GM23338 (cell line): ENCODE data around the gene TM7SF2. TPM values are rescaled to one million over a fixed set of nuclear protein-coding genes. Genes with fewer than 3 reads are reported as not detected.

Source experiments
- ATAC-seq: fragments of 200-7000 bp; cut with Tn5 transposase; 3 replicates; pipeline ENCODE4 v1.9.1; 2020
- DNase-seq: peaks from one replicate; pipeline ENCODE4 v3.0.0-alpha.2; 2015; ENCODE audit warnings: low spot score
- H2AFZ ChIP-seq: fragments of 200-600 bp; sonication (generic); 2 replicates; pipeline ENCODE4 v1.8.0; 2016; ENCODE audit warnings: antibody characterized with exemption, mild to moderate bottlenecking, moderate library complexity
- H3F3A ChIP-seq: fragments of 200-600 bp; sonication (generic); replicated peaks from 2 replicates; pipeline ENCODE4 v1.8.0; 2017; ENCODE audit warnings: antibody characterized with exemption, mixed run types, low read depth
- H3K27ac ChIP-seq: fragments of 200-600 bp; sonication (generic); 2 replicates; pipeline ENCODE4 v1.6.1; 2016; ENCODE audit warnings: low read depth
- H3K27me3 ChIP-seq: fragments of 200-600 bp; sonication (generic); 2 replicates; pipeline ENCODE4 v1.8.0; 2016; ENCODE audit warnings: mild to moderate bottlenecking, mixed run types, moderate library complexity; ENCODE audit not compliant: insufficient read depth
- H3K36me3 ChIP-seq: fragments of 200-600 bp; sonication (generic); 2 replicates; pipeline ENCODE4 v1.8.0; 2016; ENCODE audit warnings: mild to moderate bottlenecking; ENCODE audit not compliant: insufficient read depth
- H3K4me1 ChIP-seq: fragments of 200-600 bp; sonication (generic); 2 replicates; pipeline ENCODE4 v1.8.0; 2016; ENCODE audit warnings: mild to moderate bottlenecking, moderate library complexity; ENCODE audit not compliant: insufficient read depth
- H3K4me2 ChIP-seq: fragments of 200-600 bp; sonication (generic); 2 replicates; pipeline ENCODE4 v1.7.1; 2017; ENCODE audit warnings: mixed run types
- H3K4me3 ChIP-seq: fragments of 200-600 bp; sonication (generic); 2 replicates; pipeline ENCODE4 v1.6.1; 2016; ENCODE audit warnings: mixed run types
- H3K79me2 ChIP-seq: fragments of 200-600 bp; sonication (generic); replicated peaks from 2 replicates; pipeline ENCODE4 v1.8.0; 2017; ENCODE audit warnings: mild to moderate bottlenecking; ENCODE audit not compliant: insufficient read depth
- H3K9me2 ChIP-seq: fragments of 200-600 bp; sonication (generic); 2 replicates; pipeline ENCODE4 v1.8.0; 2017; ENCODE audit not compliant: insufficient read depth
- H4K20me1 ChIP-seq: fragments of 200-600 bp; sonication (generic); replicated peaks from 2 replicates; pipeline ENCODE4 v1.8.0; 2017; ENCODE audit warnings: mild to moderate bottlenecking; ENCODE audit not compliant: insufficient read depth
- H3K27ac Mint-ChIP-seq: 2 replicates; pipeline ENCODE4 v1.8.0; 2020; ENCODE audit warnings: inconsistent platforms, mild to moderate bottlenecking, moderate library complexity, mixed read lengths
- H3K27me3 Mint-ChIP-seq: 3 replicates; pipeline ENCODE4 v1.8.0; 2022; ENCODE audit warnings: low read depth, mild to moderate bottlenecking, moderate library complexity, mixed read lengths, inconsistent platforms; ENCODE audit not compliant: insufficient read depth, poor library complexity
- H3K36me3 Mint-ChIP-seq: 3 replicates; pipeline ENCODE4 v1.8.0; 2021; ENCODE audit warnings: low read depth, mild to moderate bottlenecking, inconsistent platforms, moderate library complexity, mixed read lengths
- H3K4me1 Mint-ChIP-seq: 3 replicates; pipeline ENCODE4 v1.8.0; 2020; ENCODE audit warnings: mild to moderate bottlenecking, inconsistent platforms, mixed read lengths
- H3K4me3 Mint-ChIP-seq: 3 replicates; pipeline ENCODE4 v1.8.0; 2021; ENCODE audit warnings: moderate library complexity, mild to moderate bottlenecking, inconsistent platforms, mixed read lengths
- H3K9me3 Mint-ChIP-seq: 3 replicates; pipeline ENCODE4 v1.8.0; 2020; ENCODE audit warnings: moderate library complexity, mild to moderate bottlenecking, inconsistent platforms, mixed read lengths
- CREB1 ChIP-seq: fragments of 250-450 bp; sonication (Bioruptor Pico); IDR thresholded peaks from 2 replicates; pipeline ENCODE4 v1.5.0; 2020; ENCODE audit warnings: low read depth, mild to moderate bottlenecking, moderate library complexity
- EZH2 ChIP-seq: fragments of 200-600 bp; sonication (generic); IDR thresholded peaks from one replicate; pipeline ENCODE4 v1.8.0; 2017; ENCODE audit warnings: antibody characterized with exemption, mild to moderate bottlenecking, low read depth; ENCODE audit not compliant: unreplicated experiment
- EZH2phosphoT487 ChIP-seq: fragments of 200-600 bp; sonication (generic); IDR thresholded peaks from one replicate; pipeline ENCODE4 v1.8.1; 2018; ENCODE audit warnings: antibody characterized with exemption; ENCODE audit not compliant: unreplicated experiment
- JUNB ChIP-seq: IDR thresholded peaks from one replicate; pipeline ENCODE4 v1.6.1; 2016; ENCODE audit warnings: antibody characterized with exemption; ENCODE audit not compliant: unreplicated experiment
- NANOG ChIP-seq: IDR thresholded peaks from 2 replicates; pipeline ENCODE4 v1.6.1; 2016; ENCODE audit warnings: antibody characterized with exemption, borderline replicate concordance
- POLR2AphosphoS5 ChIP-seq: IDR thresholded peaks from 2 replicates; pipeline ENCODE4 v1.6.1; 2016; ENCODE audit warnings: antibody characterized with exemption, low read depth
- STAT1 ChIP-seq: IDR thresholded peaks from one replicate; pipeline ENCODE4 v1.6.1; 2016; ENCODE audit warnings: antibody characterized with exemption; ENCODE audit not compliant: unreplicated experiment
- ZNF114 ChIP-seq: fragments of 250-450 bp; sonication (Bioruptor Pico); IDR thresholded peaks from 2 replicates; pipeline ENCODE4 v1.5.0; 2020; ENCODE audit warnings: mild to moderate bottlenecking, moderate library complexity
- ZNF331 ChIP-seq: fragments of 250-450 bp; sonication (Bioruptor Pico); IDR thresholded peaks from 2 replicates; pipeline ENCODE4 v1.5.0; 2020; ENCODE audit warnings: low read depth, mild to moderate bottlenecking, moderate library complexity
- polyA plus RNA-seq: library from polyadenylated mRNA; unstranded; fragments of >200 nt; fragmentation: Nextera tagmentation; extraction: Ambion mirVana; gene quantifications from 2 replicates; pipeline ENCODE4 v1.2.1, GENCODE V29; 2016
- total RNA-seq: library from RNA; depleted of rRNA; stranded (reverse); fragments of >200 nt; shearing (Covaris generic); gene quantifications from 2 replicates; pipeline ENCODE4 v1.2.3, GENCODE V29; 2014
- TF ChIP-seq, protein P1 (sequence below): IDR thresholded peaks from one replicate; pipeline ENCODE4 v1.6.1; 2018; ENCODE audit warnings: antibody characterized with exemption; ENCODE audit not compliant: unreplicated experiment
- TF ChIP-seq, protein P2 (sequence below), 2 experiments: fragments of 200-600 bp in 1 of 2; sonication (generic) in 1 of 2; conservative IDR thresholded peaks; 2 replicates each; pipeline versions ENCODE4 v1.5.1 to v1.6.1; 2016 to 2017; ENCODE audit warnings: antibody characterized with exemption in 2 of 2, low read depth in 2 of 2, mild to moderate bottlenecking in 2 of 2, moderate library complexity in 1 of 2
- TF ChIP-seq, protein P3 (sequence below): IDR thresholded peaks from 2 replicates; pipeline ENCODE4 v1.6.1; 2016; ENCODE audit warnings: antibody characterized with exemption
- TF ChIP-seq, protein P4 (sequence below): fragments of 250-450 bp; sonication (Bioruptor Pico); IDR thresholded peaks from 2 replicates; pipeline ENCODE4 v1.5.0; 2020; ENCODE audit warnings: mild to moderate bottlenecking, moderate library complexity

TM7SF2 gene
- total and polyA plus RNA-seq, 2 experiments from 2014 or later: 43.5 to 82.3 TPM

DNA sequence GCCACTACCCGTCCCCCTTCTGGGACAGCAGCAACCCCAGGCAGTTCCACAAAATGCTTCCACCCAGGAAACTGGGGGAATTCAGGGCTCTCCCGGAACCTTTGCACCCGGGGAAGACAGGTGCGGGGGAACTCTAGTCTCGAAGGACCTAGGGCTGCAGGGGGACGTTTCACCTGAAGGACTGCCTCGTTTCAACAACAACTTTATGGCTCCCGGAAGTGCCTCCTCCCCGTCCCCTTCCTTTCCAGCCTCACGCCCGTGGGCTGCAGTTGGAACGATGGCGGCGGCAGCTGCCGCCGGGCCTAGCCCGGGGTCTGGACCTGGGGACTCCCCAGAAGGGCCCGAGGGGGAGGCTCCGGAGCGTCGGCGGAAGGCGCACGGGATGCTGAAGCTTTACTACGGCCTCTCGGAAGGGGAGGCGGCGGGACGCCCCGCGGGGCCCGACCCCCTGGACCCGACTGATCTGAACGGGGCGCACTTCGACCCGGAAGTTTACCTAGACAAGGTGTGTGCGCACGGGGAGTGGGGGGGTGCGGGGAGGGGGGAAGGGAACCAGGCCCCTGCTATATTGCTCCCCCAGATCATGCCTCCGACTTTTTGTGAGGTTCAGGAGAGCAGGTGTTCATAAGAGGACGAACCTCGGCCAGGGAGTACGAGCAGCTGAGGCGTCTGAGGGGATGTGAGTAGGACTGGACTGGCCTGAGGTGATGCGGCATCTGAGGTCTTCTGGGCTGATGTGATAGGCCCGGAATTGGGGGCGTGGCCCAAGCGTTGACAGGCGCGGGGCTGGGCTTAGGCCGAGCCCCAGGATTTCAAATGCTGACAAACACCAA, 15.5 kb upstream of the TM7SF2 start, which contains the start of gene VPS51:
TSS of gene VPS51 (plus strand) at position 241 of the 833 bp plus-strand sequence. CDS start at position 278, 37 bp downstream.
- Histone ChIP-seq H3K4me1 (peaks cover 6% of the 10 kb centered on the region), H3K4me2 (peak within 1 kb of the TSS; percentile 72), H3K36me3 (peaks cover 3% of the 10 kb centered on the region; the same call in 1 of the 2 replicates), H2AFZ (peak within 1 kb of the TSS; percentile 99), H4K20me1 (no peaks in the 10 kb centered on the region; the same call in 1 of the 2 replicates), H3K4me3 (peak within 1 kb of the TSS; percentile 96), H3K27me3 (no peaks in the 10 kb centered on the region), H3K79me2 (peaks cover 27% of the 10 kb centered on the region), H3K27ac (peak within 1 kb of the TSS; percentile 96), H3K9me2 (no peaks in the 10 kb centered on the region), H3F3A (0 out of 2 replicates have a peak, but pooled peaks cover 5% of the 10 kb centered on the region)
- Mint-ChIP-seq H3K9me3 (no peaks in the 10 kb centered on the region), H3K36me3 (peaks cover 4% of the 10 kb centered on the region; the same call in 2 of the 3 replicates), H3K27me3 (peaks cover 6% of the 10 kb centered on the region), H3K27ac (peak within 1 kb of the TSS; percentile 99), H3K4me3 (peak within 1 kb of the TSS; percentile 97), H3K4me1 (peaks cover 2% of the 10 kb centered on the region; the same call in 2 of the 3 replicates)
- peak; percentile 98 for ATAC-seq
- TF ChIP-seq EZH2: no peak
- TF ChIP-seq, protein P1, sequence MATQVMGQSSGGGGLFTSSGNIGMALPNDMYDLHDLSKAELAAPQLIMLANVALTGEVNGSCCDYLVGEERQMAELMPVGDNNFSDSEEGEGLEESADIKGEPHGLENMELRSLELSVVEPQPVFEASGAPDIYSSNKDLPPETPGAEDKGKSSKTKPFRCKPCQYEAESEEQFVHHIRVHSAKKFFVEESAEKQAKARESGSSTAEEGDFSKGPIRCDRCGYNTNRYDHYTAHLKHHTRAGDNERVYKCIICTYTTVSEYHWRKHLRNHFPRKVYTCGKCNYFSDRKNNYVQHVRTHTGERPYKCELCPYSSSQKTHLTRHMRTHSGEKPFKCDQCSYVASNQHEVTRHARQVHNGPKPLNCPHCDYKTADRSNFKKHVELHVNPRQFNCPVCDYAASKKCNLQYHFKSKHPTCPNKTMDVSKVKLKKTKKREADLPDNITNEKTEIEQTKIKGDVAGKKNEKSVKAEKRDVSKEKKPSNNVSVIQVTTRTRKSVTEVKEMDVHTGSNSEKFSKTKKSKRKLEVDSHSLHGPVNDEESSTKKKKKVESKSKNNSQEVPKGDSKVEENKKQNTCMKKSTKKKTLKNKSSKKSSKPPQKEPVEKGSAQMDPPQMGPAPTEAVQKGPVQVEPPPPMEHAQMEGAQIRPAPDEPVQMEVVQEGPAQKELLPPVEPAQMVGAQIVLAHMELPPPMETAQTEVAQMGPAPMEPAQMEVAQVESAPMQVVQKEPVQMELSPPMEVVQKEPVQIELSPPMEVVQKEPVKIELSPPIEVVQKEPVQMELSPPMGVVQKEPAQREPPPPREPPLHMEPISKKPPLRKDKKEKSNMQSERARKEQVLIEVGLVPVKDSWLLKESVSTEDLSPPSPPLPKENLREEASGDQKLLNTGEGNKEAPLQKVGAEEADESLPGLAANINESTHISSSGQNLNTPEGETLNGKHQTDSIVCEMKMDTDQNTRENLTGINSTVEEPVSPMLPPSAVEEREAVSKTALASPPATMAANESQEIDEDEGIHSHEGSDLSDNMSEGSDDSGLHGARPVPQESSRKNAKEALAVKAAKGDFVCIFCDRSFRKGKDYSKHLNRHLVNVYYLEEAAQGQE: no peak
- TF ChIP-seq STAT1: no peak
- no peak for TF ChIP-seq JUNB
- TF ChIP-seq ZNF331 (CRISPR knock-in tag): no peak
- TF ChIP-seq, protein P2, sequence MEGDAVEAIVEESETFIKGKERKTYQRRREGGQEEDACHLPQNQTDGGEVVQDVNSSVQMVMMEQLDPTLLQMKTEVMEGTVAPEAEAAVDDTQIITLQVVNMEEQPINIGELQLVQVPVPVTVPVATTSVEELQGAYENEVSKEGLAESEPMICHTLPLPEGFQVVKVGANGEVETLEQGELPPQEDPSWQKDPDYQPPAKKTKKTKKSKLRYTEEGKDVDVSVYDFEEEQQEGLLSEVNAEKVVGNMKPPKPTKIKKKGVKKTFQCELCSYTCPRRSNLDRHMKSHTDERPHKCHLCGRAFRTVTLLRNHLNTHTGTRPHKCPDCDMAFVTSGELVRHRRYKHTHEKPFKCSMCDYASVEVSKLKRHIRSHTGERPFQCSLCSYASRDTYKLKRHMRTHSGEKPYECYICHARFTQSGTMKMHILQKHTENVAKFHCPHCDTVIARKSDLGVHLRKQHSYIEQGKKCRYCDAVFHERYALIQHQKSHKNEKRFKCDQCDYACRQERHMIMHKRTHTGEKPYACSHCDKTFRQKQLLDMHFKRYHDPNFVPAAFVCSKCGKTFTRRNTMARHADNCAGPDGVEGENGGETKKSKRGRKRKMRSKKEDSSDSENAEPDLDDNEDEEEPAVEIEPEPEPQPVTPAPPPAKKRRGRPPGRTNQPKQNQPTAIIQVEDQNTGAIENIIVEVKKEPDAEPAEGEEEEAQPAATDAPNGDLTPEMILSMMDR (conservative IDR thresholded peaks at IDR 0.05; ENCODE audit: low read depth in 2 of 2): no peak
- no peak for TF ChIP-seq NANOG
- TF ChIP-seq ZNF114: 0 out of 2 replicates have a peak, but pooled peaks have one; percentile 38
- TF ChIP-seq, protein P3, sequence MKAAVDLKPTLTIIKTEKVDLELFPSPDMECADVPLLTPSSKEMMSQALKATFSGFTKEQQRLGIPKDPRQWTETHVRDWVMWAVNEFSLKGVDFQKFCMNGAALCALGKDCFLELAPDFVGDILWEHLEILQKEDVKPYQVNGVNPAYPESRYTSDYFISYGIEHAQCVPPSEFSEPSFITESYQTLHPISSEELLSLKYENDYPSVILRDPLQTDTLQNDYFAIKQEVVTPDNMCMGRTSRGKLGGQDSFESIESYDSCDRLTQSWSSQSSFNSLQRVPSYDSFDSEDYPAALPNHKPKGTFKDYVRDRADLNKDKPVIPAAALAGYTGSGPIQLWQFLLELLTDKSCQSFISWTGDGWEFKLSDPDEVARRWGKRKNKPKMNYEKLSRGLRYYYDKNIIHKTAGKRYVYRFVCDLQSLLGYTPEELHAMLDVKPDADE: peak; percentile 96
- peak; percentile 78 for TF ChIP-seq POLR2AphosphoS5
- peak; percentile 88 for TF ChIP-seq CREB1 (CRISPR knock-in tag)
- no peak for TF ChIP-seq EZH2phosphoT487
- TF ChIP-seq, protein P4, sequence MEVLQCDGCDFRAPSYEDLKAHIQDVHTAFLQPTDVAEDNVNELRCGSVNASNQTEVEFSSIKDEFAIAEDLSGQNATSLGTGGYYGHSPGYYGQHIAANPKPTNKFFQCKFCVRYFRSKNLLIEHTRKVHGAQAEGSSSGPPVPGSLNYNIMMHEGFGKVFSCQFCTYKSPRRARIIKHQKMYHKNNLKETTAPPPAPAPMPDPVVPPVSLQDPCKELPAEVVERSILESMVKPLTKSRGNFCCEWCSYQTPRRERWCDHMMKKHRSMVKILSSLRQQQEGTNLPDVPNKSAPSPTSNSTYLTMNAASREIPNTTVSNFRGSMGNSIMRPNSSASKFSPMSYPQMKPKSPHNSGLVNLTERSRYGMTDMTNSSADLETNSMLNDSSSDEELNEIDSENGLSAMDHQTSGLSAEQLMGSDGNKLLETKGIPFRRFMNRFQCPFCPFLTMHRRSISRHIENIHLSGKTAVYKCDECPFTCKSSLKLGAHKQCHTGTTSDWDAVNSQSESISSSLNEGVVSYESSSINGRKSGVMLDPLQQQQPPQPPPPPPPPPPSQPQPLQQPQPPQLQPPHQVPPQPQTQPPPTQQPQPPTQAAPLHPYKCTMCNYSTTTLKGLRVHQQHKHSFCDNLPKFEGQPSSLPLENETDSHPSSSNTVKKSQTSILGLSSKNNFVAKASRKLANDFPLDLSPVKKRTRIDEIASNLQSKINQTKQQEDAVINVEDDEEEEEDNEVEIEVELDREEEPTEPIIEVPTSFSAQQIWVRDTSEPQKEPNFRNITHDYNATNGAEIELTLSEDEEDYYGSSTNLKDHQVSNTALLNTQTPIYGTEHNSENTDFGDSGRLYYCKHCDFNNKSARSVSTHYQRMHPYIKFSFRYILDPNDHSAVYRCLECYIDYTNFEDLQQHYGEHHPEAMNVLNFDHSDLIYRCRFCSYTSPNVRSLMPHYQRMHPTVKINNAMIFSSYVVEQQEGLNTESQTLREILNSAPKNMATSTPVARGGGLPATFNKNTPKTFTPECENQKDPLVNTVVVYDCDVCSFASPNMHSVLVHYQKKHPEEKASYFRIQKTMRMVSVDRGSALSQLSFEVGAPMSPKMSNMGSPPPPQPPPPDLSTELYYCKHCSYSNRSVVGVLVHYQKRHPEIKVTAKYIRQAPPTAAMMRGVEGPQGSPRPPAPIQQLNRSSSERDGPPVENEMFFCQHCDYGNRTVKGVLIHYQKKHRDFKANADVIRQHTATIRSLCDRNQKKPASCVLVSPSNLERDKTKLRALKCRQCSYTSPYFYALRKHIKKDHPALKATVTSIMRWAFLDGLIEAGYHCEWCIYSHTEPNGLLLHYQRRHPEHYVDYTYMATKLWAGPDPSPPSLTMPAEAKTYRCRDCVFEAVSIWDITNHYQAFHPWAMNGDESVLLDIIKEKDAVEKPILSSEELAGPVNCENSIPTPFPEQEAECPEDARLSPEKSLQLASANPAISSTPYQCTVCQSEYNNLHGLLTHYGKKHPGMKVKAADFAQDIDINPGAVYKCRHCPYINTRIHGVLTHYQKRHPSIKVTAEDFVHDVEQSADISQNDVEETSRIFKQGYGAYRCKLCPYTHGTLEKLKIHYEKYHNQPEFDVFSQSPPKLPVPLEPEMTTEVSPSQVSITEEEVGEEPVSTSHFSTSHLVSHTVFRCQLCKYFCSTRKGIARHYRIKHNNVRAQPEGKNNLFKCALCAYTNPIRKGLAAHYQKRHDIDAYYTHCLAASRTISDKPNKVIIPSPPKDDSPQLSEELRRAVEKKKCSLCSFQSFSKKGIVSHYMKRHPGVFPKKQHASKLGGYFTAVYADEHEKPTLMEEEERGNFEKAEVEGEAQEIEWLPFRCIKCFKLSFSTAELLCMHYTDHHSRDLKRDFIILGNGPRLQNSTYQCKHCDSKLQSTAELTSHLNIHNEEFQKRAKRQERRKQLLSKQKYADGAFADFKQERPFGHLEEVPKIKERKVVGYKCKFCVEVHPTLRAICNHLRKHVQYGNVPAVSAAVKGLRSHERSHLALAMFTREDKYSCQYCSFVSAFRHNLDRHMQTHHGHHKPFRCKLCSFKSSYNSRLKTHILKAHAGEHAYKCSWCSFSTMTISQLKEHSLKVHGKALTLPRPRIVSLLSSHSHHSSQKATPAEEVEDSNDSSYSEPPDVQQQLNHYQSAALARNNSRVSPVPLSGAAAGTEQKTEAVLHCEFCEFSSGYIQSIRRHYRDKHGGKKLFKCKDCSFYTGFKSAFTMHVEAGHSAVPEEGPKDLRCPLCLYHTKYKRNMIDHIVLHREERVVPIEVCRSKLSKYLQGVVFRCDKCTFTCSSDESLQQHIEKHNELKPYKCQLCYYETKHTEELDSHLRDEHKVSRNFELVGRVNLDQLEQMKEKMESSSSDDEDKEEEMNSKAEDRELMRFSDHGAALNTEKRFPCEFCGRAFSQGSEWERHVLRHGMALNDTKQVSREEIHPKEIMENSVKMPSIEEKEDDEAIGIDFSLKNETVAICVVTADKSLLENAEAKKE: no peak
- peak; percentile 98 for DNase-seq
